ENCODE data around the gene CDADC1. TPM values are rescaled to one million over a fixed set of nuclear protein-coding genes. Genes with fewer than 3 reads are reported as not detected.

Gene CDADC1
- total RNA-seq, 1 donor: 4.6 TPM

- Histone ChIP-seq H3K27me3 (ENCODE audit: insufficient read depth, low read length) (no peaks in the 10 kb centered on the region), H3K9me3 (ENCODE audit: low read depth, low read length) (no peaks in the 10 kb centered on the region), H3K4me3 (ENCODE audit: low read length) (no peak overlapping the region), H3K4me1 (ENCODE audit: insufficient read depth, low read length) (no peaks in the 10 kb centered on the region)
These were observed 88.9 kb downstream of the CDADC1 start for GRCh38 chr13:49336655-49337054.

- H3K9me3 ChIP-seq (ENCODE audit: low read depth, low read length): no peaks in the 10 kb centered on the region
- no peaks in the 10 kb centered on the region for H3K4me1 ChIP-seq (ENCODE audit: insufficient read depth, low read length)
- no peak overlapping the region for H3K4me3 ChIP-seq (ENCODE audit: low read length)
- H3K27me3 ChIP-seq (ENCODE audit: insufficient read depth, low read length): no peaks in the 10 kb centered on the region
These were observed 92.4 kb downstream of the CDADC1 start for GRCh38 chr13:49340161-49340560.

GRCh38 chr13:49341517-49341916 lies 93.8 kb downstream of the CDADC1 start:
- no peak overlapping the region for H3K4me3 ChIP-seq (ENCODE audit: low read length)
- H3K27me3 ChIP-seq (ENCODE audit: insufficient read depth, low read length): no peaks in the 10 kb centered on the region
- H3K9me3 ChIP-seq (ENCODE audit: low read depth, low read length): no peaks in the 10 kb centered on the region
- no peaks in the 10 kb centered on the region for H3K4me1 ChIP-seq (ENCODE audit: insufficient read depth, low read length)

GRCh38 chr13:49341941-49342340 lies 94.2 kb downstream of the CDADC1 start:
- no peaks in the 10 kb centered on the region for H3K4me1 ChIP-seq (ENCODE audit: insufficient read depth, low read length)
- H3K27me3 ChIP-seq (ENCODE audit: insufficient read depth, low read length): no peaks in the 10 kb centered on the region
- H3K4me3 ChIP-seq (ENCODE audit: low read length): no peak overlapping the region
- H3K9me3 ChIP-seq (ENCODE audit: low read depth, low read length): no peaks in the 10 kb centered on the region

- Histone ChIP-seq H3K4me1 (ENCODE audit: insufficient read depth, low read length) (no peaks in the 10 kb centered on the region), H3K9me3 (ENCODE audit: low read depth, low read length) (no peaks in the 10 kb centered on the region), H3K27me3 (ENCODE audit: insufficient read depth, low read length) (no peaks in the 10 kb centered on the region), H3K4me3 (ENCODE audit: low read length) (no peak overlapping the region)
These were observed 94.7 kb downstream of the CDADC1 start for GRCh38 chr13:49342454-49342853.

Other genes starting within 250 kb of the CDADC1 start
- gene MLNR, start 27.6 kb upstream of the CDADC1 start, total RNA-seq: not detected
- 3.4 TPM for gene CAB39L, start 196.1 kb downstream of the CDADC1 start, total RNA-seq
- 20.6 TPM for gene SETDB2, start 196.3 kb downstream of the CDADC1 start, total RNA-seq
- 56.9 TPM for gene PHF11, start 248.0 kb downstream of the CDADC1 start, total RNA-seq

Data from mononuclear cell (primary cell).